Measurements from ENCODE around the gene DESI2. TPM values are rescaled to one million over a fixed set of nuclear protein-coding genes. Genes with fewer than 3 reads are reported as not detected.

DESI2 gene
- total RNA-seq, 1 experiment from 2014 or later = 44.6 TPM

GRCh38 chr1:244659694-244660093 is 6.8 kb downstream of the DESI2 start:
- H3K36me3 ChIP-seq (ENCODE audit: control insufficient read depth in 1 of 2, insufficient read depth in 2 of 2, low read length in 2 of 2) = peaks cover 0 to 17% of the 10 kb centered on the region in 2 experiments; a peak in 2 of 4 replicates
- intact Hi-C loops (cut with micrococcal nuclease) = no loop called here
- no TSS peak for BruUV-seq (replicated peaks)
- no peak for TF ChIP-seq RAD21 (IDR thresholded peaks at IDR 0.05; ENCODE audit: low read depth)
- TF ChIP-seq ATF3 (IDR thresholded peaks at IDR 0.05) = no peak
- no peak for TF ChIP-seq JUND (IDR thresholded peaks at IDR 0.05)
- no peak for TF ChIP-seq ZNF274 (IDR thresholded peaks at IDR 0.05; ENCODE audit: low read depth, low read length)
- TF ChIP-seq EZH2 (IDR thresholded peaks at IDR 0.05) = no peak
- no peak for TF ChIP-seq SRF (IDR thresholded peaks at IDR 0.05; ENCODE audit: low read depth)
- no peak for TF ChIP-seq ZBTB33 (IDR thresholded peaks at IDR 0.05; ENCODE audit: extremely low read depth, insufficient replicate concordance, low read length)
- no peak for TF ChIP-seq MAX (IDR thresholded peaks at IDR 0.05)
- TF ChIP-seq EZH2phosphoT487 (IDR thresholded peaks at IDR 0.05; ENCODE audit: borderline replicate concordance) = no peak
- TF ChIP-seq ELF1 (IDR thresholded peaks at IDR 0.05; ENCODE audit: borderline replicate concordance, low read depth) = no peak
- no peak for TF ChIP-seq SIN3A (IDR thresholded peaks at IDR 0.05; ENCODE audit: low read depth)
- no peak for TF ChIP-seq CEBPB (IDR thresholded peaks at IDR 0.05; ENCODE audit: low read depth)
- no peak for TF ChIP-seq ZFX (IDR thresholded peaks at IDR 0.05)
- TF ChIP-seq TCF7L2 (IDR thresholded peaks at IDR 0.05; ENCODE audit: borderline replicate concordance, extremely low read depth, insufficient read depth, insufficient read length) = no peak
- no peak for TF ChIP-seq POLR2A (IDR thresholded peaks at IDR 0.05; ENCODE audit: borderline replicate concordance, extremely low read depth, insufficient read depth, insufficient read length)
- no peak for TF ChIP-seq POLR2AphosphoS5 (IDR thresholded peaks at IDR 0.05; ENCODE audit: low read depth, low read length)
- TF ChIP-seq CBX3 (IDR thresholded peaks at IDR 0.05; ENCODE audit: low read depth) = no peak
- no peak for TF ChIP-seq EGR1 (IDR thresholded peaks at IDR 0.05; ENCODE audit: low read depth)
- TF ChIP-seq REST (IDR thresholded peaks at IDR 0.05; ENCODE audit: low read depth) = no peak
- H3K4me2 ChIP-seq (ENCODE audit: low read length) = no peak overlapping the region
- no peak for ATAC-seq
- H3K4me3 ChIP-seq (replicated peaks in 1 of 2; ENCODE audit: low read depth in 1 of 2, low read length in 2 of 2) = no peak overlapping the region
- ChIA-PET RAD21 (ENCODE audit: low non-redundant PET in 1 of 2, low total read pairs in 2 of 2, uncharacterized antibody in 2 of 2, unreplicated experiment in 2 of 2) (no interaction called here), POLR2A (no interaction called here), CTCF (no interaction called here)
- no peaks in the 10 kb centered on the region for H4K20me1 ChIP-seq (ENCODE audit: insufficient read depth)
- peaks cover 88% of the 10 kb centered on the region for H3K79me2 ChIP-seq (ENCODE audit: insufficient read depth, low read length)
- no peaks in the 10 kb centered on the region for H3K9me2 ChIP-seq (ENCODE audit: insufficient read depth)
- no peak overlapping the region for H3K27ac ChIP-seq (ENCODE audit: low read depth, low read length)
- no peak overlapping the region for H2AFZ ChIP-seq (ENCODE audit: low read depth, low read length, poor library complexity, severe bottlenecking)
- H3K4me1 ChIP-seq (ENCODE audit: control insufficient read depth in 1 of 2, insufficient read depth in 2 of 2, low read length in 2 of 2) = peaks cover under 1 to 7% of the 10 kb centered on the region in 2 experiments; a peak in 3 of 4 replicates
- H3K9me3 ChIP-seq (ENCODE audit: control insufficient read depth in 1 of 2, insufficient read depth in 1 of 2, low read depth in 1 of 2, low read length in 2 of 2) = no peaks in the 10 kb centered on the region; a peak in 1 of 4 replicates
- H3K27me3 ChIP-seq (ENCODE audit: insufficient read depth, low read length) = no peaks in the 10 kb centered on the region
- H3K9ac ChIP-seq (ENCODE audit: low read length) = no peak overlapping the region
- no peak for DNase-seq (ENCODE audit: low read depth, low spot score)

All from HCT116 (cell line).